Activated T-cell treated with anti-CD3 and anti-CD28 coated beads for 1 hour (primary cell): Measurements from ENCODE around the gene SSX2IP.
A peak's percentile ranks its signal among the peaks of the same experiment; 100 is the strongest.
"Not testable (repeated sequence)": the region's sequence is repeated elsewhere in the genome, so short reads cannot be mapped to it uniquely, and the experiment has no call there.

ENCODE experiments used
- DNase-seq: peaks from one replicate; pipeline ENCODE4 v3.0.0-alpha.2; 2020; ENCODE audit warnings: low read depth

The SSX2IP gene

GRCh38 chr1:84690397-84691121 lies at the start of gene SSX2IP:
Gene SSX2IP (minus strand): TSS chr1:84690461. CDS start chr1:84671219, 19,242 bp downstream.
- peak; percentile 100 for DNase-seq

GRCh38 chr1:84738237-84738636 lies 48.0 kb upstream of the SSX2IP start:
- DNase-seq = no peak

GRCh38 chr1:84737590-84737989 lies 47.3 kb upstream of the SSX2IP start:
- no peak for DNase-seq

- DNase-seq = no peak
These were observed 46.7 kb upstream of the SSX2IP start for GRCh38 chr1:84736944-84737343.

GRCh38 chr1:84736445-84736844 lies 46.2 kb upstream of the SSX2IP start:
- DNase-seq = no peak

- no peak for DNase-seq
These were observed 45.2 kb upstream of the SSX2IP start for GRCh38 chr1:84735483-84735882.

- no peak for DNase-seq
These were observed 42.3 kb upstream of the SSX2IP start for GRCh38 chr1:84732520-84732919.

- DNase-seq = no peak
These were observed 41.3 kb upstream of the SSX2IP start for GRCh38 chr1:84731519-84731918.

- not testable (repeated sequence) for DNase-seq
These were observed 37.5 kb upstream of the SSX2IP start for GRCh38 chr1:84727711-84728110.

- no peak for DNase-seq
These were observed 36.6 kb upstream of the SSX2IP start for GRCh38 chr1:84726593-84727499.

GRCh38 chr1:84724128-84724860 lies 34.0 kb upstream of the SSX2IP start:
- DNase-seq = peak; percentile 37

- no peak for DNase-seq
These were observed 32.5 kb upstream of the SSX2IP start for GRCh38 chr1:84722794-84723193.

GRCh38 chr1:84721872-84722271 lies 31.6 kb upstream of the SSX2IP start:
- DNase-seq = not testable (repeated sequence)

GRCh38 chr1:84721152-84721551 lies 30.9 kb upstream of the SSX2IP start:
- no peak for DNase-seq

GRCh38 chr1:84720221-84720780 lies 30.0 kb upstream of the SSX2IP start:
- no peak for DNase-seq

- DNase-seq = no peak
These were observed 29.4 kb upstream of the SSX2IP start for GRCh38 chr1:84719543-84720217.

- no peak for DNase-seq
These were observed 25.2 kb upstream of the SSX2IP start for GRCh38 chr1:84715342-84716019.

- DNase-seq = no peak
These were observed 22.1 kb upstream of the SSX2IP start for GRCh38 chr1:84712276-84712874.

- DNase-seq = no peak
These were observed 21.6 kb upstream of the SSX2IP start for GRCh38 chr1:84711869-84712268.

GRCh38 chr1:84711121-84711520 lies 20.9 kb upstream of the SSX2IP start:
- DNase-seq = no peak

GRCh38 chr1:84709131-84709530 lies 18.9 kb upstream of the SSX2IP start:
- DNase-seq = no peak
